GM18508 (cell line): ENCODE data around the gene CPXM2.

ENCODE experiments used
- ATAC-seq: cut with Tn5 transposase; IDR thresholded peaks from one replicate; pipeline ENCODE4 v1.9.1; 2021; ENCODE audit warnings: moderate number of reproducible peaks; ENCODE audit not compliant: insufficient read depth, unreplicated experiment

CPXM2 gene

DNA sequence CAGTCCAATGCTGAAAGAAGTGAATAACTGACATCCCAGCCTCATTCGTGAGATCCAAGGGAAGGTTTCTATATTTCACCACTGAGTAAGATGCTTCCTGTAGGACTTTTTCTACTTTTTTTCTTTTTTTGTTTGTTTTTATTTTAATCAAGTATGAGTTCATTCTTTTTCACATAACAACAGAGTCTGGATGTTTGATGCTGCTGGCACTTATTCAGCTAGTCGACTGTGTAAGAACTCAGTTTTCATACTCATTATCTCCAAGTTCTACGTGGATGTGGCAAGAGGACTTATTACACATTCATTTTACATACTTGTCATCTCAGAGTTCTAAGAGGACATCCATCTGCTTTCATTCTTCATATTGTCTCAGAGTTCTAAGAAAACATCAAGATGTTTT lies 86.9 kb downstream of the CPXM2 start:
- ATAC-seq, result no peak

DNA sequence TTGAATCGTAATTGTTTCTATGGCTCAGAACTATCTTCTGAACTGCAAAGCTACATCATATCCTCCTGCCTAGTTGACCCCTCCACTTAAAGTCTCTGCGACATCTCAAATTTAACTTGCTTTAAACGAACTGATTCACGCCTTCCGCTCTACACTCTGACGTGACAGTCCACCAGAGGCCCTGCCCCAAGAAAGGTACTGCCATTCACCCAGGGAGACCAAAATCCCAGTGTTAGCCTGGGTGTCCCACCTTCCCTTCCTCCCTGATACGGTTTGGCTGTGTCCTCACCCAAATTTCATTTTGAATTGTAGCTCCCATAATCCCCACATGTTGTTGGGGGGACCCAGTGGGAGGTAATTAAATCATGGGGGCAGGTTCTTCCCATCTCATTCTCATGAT lies 90.8 kb downstream of the CPXM2 start:
- no peak for ATAC-seq

DNA sequence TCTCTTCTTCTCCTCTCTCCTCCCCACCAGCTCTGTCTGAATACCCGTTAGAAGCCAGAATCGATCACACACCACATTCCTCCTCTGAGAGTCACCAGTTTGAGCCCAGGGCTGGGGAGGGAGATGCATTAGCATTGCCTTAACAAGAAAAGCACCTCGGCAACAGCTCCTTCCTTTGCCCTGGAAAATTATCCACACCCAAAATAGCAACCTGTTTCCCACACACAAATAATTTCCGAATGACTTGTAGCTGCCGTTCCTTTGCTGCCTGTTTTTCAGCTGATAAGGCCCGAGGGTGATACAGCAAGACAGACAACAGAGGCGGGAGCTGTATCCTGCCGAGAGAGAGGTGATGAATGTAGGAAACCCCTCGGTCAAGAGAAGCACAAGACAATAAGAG lies 91.3 kb downstream of the CPXM2 start:
- no peak for ATAC-seq

DNA sequence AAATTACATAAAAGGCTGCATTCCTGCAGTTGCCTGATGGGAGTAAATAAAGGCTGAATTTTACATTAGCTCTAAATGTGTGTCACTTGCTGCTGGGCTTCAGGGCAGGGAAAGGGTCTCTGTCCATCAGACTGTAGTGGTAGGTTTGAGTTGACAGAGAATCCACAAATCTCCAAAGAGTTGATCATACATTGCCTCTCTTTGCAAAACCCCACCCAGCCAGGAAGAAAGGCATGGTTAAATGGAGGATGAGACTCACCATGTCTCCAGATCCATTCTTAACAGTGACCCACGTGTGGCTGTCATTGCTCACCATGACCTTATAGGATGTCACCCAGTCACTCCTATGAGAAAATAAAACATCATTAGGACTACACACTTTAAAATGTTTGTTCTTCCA lies 92.8 kb downstream of the CPXM2 start:
- ATAC-seq, result no peak

DNA sequence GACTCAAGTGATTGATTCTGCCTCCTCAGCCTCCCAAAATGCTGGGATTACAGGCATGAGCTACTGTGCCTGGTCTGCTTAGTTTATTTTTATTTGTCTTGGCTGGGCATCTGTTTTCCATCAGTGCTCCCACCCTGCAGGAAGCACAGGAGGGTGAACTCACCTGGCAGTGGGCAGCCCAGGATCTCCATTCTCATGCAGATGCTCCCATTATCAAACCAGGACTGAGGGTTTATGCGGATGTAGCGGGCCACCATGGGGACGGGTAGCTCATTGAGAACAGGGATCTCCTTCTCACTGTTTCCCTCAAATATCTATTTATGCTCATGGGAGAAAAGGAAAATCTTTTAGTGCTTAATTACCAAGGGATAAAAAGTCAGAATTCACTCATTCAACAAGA lies 93.8 kb downstream of the CPXM2 start:
- no peak for ATAC-seq

DNA sequence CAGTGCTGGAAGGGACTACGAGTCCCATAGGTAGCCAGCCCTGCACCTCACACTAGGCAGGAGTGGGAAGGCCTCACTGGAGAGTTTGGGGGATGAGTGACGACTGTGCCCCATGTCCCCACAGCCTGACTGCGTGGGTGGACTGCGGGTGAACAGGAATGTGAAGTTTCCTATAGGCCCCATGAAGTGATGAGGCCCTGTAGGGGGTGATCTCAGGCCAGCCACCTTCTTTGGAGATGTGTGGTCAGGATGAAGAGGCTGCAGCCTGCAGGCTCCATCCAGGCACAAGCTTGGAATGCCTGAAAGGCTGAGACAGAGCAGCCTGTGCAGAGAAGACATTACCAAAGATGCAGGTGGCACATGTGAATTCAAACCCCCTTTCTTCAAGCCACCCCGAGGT lies 94.9 kb downstream of the CPXM2 start:
- no peak for ATAC-seq

DNA sequence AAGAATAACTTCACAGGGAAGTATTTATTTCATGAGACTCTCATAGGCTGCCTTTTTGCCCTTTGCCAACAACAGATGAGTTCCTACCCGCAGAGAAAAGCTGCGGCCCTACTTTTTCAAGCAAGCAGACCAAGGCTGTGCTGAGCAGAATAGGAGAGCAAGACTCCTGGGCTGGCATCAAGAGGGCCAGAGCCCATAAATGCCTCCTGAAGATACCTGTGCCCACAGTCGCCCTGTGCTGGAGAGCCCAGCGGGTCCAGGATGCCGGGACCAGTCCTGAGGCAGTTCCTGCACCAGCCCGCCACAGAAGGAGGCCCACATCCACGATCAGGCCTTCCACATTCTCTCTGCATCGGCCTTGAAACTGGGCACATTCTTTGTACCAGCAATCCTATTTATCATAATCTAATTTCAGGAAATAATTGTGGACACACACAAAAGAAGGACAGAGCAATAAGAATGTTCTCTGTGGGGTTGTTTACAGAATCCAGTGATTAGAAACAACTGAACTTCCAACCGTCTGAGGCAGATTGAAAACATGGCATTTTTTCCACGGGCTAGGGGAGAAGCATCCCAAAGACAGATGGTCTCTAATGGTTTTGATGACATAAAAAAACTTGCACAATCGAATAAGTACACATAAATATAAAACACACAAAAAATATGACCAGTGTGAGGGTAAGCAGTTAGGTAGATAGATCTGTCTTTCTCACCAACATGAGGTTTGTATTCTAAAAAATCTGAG lies 95.6 kb downstream of the CPXM2 start:
- ATAC-seq, result no peak

DNA sequence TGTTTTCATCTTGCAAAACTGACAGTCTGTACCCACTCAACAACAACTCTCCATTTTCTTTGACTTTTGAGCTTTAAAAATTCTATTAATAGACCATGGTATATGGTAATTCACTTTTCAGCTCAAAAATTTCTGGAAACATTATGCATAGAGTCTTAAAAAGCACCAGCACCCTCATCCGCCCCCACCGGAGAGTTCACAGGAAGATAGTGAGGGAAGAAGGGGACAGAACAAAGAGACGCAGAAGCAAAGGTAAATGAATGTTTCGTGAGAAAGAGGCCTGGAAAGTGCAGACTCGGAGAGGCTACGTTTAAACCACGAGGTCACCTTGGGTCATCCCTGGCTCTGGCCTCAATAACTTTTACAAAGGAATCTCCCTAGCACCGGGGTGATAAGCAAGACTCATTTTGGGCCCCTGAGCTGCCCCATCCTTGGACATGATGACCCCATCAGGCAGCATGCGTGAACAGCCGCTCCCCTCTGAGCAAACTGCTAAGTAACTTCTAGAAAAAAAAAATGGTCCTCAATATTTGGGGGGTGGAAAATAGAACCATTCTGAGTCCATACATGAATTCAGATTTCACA lies 96.3 kb downstream of the CPXM2 start:
- no peak for ATAC-seq

DNA sequence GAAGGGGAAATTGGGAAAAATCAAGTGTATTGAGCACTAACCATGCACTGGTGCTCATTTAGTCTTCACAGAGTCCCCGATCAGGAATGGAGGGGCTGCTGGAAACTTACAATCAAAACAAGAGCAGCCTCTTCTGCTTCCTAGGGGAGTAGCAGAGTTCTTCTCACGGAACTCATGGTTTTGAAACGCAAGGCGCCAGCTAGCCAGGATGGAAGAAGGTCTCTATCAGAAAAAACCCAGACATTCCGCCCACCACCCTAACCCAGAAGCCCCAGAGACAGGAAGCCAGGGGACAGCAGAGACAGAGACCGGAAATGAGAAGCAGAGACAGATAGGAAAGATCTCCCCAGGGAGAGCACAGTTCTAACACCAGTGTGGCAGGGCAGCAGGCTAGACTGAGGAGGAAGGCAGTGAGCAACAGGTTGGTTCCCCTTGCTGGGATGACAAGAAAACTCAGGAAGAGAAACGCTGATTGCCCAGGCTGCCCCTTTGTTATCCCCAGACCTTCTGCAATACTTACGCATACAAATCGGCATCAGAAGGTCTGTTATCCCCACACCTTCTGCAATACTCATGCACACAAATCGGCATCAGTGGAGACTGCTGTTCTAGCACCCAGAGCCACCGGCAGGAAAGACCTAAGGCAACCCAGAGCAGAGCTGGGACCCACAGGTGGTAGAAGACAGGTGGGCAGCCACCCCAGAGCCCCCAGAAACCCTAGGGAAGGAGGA lies 99.2 kb downstream of the CPXM2 start:
- no peak for ATAC-seq

DNA sequence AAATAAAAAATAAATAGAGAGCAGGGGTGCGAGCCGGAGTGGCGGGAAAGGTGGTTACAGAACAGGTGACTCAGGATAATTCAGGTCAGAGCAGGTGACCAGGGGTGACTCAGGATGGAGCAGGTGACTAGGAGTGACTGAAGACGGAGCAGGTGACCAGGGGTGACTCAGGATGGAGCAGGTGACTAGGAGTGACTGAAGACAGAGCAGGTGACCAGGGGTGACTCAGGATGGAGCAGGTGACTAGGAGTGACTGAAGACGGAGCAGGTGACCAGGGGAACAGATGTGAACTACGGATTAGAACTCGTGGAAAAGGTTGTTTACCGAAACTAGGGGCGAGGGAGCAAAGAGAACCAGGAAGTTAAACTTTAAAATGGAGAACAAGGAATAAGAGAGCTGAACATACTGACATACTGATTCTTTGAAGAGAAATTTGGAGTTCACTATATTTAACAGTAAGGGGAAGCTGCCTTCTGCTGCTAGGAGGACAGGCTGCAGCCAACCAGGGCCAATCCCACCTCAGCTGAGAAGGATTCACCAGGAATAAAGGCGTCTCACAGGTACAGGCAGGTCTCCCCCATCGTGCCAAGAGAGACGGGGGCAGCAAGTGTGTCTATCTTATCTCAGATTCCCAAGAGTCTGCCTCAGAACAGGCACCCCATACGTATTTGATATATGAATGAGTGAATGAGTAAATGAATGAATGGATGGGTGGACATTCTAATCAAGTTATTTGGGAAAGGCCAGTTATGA lies 101.3 kb downstream of the CPXM2 start:
- ATAC-seq, result no peak

DNA sequence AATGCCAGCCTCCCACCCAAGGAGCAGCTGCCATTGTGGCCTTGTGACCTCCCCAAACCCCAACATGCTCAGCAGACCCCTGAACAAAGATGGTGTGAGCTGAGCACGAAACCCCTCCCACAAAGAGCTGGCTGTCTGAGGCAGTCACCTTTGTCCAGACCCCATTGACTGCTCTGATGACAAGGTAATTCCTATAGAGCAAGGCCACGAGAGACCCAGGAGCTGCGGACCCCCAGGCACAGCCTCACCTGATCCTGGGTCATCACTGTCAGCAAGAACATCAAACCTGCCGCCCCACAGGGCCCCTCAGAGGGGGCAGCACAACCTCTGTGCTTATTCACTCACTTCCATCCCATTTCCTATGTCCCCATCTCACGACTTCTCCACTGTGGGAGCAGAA lies 102.6 kb downstream of the CPXM2 start:
- ATAC-seq, result no peak

DNA sequence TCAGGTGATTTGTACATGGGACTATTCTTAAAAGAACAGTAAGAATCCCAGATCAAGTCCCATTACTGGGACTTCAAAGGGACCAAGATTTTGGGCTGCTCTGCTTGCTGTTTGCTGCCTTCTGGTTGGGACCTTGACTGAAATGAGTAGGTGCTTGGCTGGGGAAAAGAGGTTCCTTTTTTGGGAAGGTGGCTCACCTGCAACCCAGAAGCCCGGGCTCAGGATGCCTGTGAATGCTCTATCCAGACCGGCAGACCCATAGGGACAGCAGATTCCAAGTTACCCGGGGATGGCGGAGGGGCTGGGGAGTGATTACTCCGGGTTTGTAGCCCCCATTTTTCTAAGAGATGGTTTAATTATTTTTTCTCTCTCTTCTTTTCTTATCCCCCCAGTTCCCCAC lies 104.0 kb downstream of the CPXM2 start:
- ATAC-seq, result no peak

DNA sequence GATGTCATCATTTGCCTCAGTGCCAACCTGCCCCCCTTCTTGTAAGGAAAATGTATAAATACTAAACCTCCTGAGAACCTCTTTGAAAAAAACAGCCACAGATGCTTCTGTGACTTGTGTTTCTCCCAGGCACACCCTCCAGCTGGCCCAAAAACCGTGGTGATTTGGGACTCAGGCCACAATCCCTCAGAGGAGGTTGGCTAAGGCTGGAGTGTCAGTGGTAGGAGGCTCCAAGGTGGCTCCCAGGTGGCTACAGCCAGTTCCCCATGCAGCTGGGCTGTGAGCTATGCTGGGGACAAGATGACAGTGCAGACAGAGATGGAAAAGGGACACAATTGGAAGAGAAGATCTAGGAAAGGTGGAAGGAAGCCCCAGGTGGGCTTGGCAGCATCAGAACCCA lies 104.7 kb downstream of the CPXM2 start:
- ATAC-seq, result no peak

DNA sequence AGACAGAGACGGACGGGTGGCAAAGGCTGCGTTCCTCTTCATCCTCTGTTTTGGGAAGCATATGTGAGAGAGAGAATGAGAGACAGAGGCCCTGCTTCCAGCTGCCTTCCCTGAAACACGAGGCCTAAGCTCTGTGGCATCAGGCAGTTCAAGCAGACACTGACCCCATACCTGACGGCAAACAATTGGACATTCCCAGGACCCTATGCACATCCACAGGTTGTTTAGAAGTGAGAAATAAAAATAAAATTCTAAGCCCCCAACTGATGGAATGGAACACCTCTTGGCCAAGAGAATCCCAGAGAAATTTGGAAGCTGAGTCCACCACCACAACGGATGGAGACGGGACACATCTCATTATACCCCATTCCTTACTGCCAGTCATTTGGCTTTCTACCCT lies 105.3 kb downstream of the CPXM2 start:
- ATAC-seq, result no peak

DNA sequence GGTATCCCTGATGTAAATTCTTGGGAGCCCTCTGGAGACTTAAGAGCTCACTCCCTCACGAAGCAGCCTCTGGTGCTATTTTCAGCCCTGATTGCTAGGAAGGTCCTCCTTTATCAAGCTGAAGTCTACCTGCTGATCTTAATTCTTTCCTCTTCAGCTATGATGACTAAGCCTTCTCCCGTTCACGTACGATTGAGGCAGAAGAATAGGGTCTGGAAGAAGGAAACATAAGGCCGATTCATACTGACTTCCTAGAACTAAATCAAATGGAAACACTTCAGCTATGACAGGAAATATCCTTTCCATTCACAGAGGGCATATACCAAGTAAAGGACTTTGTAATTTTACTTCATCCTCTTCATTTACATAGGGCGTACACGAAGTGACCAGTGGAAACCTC lies 107.0 kb downstream of the CPXM2 start:
- no peak for ATAC-seq

DNA sequence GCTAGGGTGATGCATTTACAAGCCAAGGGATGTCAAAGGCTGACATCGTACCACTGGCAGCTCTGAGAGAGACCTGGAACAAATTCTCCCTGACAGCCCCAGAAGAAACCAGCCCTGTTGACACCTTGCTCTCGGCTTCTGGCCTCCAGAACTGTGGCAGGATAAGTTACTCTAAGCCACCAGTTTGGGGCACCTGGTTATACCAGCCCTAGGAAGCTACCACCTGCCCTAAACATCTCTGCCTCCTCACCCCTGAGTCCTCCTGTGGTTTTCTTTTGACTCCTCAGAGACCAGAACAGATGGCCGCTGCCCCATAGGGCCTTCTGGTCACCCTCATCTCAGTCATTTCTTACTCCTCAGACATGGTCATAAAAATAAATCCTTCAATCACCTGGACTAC lies 107.4 kb downstream of the CPXM2 start:
- no peak for ATAC-seq

DNA sequence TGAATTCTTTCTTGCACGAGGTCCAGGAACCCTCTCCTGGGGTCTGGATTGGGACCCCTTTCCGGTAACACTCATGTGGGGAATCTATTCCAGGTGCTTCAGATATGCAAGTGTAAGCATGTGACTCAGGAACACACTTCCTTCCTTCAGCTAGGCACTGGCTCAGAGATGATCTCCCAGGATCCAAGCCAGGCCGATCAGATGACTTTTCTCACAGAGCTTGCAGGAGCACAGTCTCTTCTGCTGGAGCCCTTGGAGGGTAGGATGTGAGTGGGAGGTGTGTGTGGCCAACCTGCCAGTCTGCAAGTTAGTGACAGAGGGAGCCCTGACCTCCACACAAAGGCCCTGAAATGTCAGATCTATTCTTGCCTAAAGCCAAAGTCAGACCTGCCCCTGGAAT lies 108.3 kb downstream of the CPXM2 start:
- ATAC-seq, result no peak

DNA sequence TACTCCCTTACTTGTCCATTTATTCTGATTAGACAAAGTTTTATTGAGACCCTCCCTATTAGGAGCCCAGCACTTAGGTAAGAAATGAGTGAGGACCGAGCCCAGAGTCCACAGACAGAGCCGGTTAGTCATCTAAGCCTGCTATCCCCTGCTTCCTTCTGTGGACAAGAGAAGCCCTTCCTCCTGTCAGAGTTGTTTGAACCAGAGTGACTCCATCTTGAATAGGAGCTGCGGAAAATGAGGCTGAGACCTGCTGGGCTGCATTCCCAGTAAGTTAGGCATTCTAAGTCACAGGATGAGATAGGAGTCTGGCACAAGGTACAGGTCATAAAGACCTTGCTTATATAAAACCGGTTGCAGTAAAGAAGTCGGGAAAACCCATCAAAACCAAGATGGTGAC lies 109.1 kb downstream of the CPXM2 start:
- ATAC-seq, result no peak

DNA sequence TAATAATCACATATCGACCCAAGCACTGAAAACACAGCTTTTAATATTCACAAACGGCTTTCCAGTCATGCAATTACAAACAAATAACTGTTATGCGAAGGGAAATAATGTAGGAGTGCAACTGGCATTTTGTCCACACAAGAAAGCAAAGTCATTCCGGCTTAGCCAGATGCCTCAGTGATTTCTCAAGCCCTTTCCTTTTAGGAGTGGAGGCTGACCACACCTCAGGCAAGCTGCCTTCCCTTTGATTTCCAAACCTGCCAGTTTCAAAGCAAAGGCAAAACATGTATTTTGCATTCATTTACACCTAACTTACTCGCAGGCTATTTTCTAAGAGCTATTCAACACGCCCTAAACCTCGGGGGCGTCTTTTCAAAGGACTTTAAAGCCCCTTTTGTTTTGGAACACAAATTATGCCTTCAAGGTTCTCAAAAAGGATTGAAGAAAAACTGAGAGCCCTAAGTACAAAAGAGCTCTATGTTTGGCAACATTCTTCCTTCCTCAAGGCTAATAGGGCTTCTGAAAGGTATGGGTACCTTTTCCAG lies 109.6 kb downstream of the CPXM2 start:
- no peak for ATAC-seq

DNA sequence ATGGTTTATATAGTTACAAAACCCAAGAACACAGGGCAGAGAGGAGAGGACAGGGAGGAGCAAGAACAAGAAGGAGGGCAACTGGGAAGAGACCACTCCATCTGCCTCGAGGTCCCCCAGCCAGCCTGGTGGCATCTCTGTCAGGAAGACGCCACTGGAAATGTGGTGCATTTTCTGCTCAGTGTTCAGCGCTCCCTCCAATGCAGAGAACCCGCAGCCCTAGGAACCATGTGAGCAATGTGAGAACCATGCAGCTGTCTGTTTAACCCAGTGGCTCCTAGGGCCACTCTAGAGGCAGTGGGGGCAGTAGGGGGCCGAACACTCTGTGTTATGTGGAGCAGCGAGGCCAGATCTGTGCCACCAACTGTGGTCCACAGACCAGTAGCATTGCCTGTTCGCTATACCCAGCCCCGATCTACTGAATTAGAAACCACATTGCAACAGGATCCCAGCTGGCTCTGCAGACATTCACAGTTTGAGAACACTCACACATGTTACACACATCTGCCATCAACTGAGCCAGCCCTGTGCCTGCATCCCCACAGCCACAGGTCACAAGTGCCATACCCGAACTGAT lies 110.2 kb downstream of the CPXM2 start:
- ATAC-seq, result no peak
